Endometrial microvascular endothelial cells (primary cell): ENCODE measurements around the gene SCAI. TPM values are rescaled to one million over a fixed set of nuclear protein-coding genes. Genes with fewer than 3 reads are reported as not detected.

Experiments
- in situ Hi-C: cut with HindIII; loops from 2 replicates; pipeline ENCODE4 v1.10.0; 2017; ENCODE audit warnings: low sequenced_read_pairs, low pct_unique_long_range_greater_than_20kb; ENCODE audit errors: inconsistent ontology term
- total RNA-seq: library from RNA; depleted of rRNA; stranded (reverse); fragments of >200 nt; gene quantifications from one replicate; pipeline ENCODE4 v1.2.3, GENCODE V29; 2015; ENCODE audit errors: inconsistent ontology term

The SCAI gene
- total RNA-seq, 1 donor from 2014 or later: 6.8 TPM

DNA sequence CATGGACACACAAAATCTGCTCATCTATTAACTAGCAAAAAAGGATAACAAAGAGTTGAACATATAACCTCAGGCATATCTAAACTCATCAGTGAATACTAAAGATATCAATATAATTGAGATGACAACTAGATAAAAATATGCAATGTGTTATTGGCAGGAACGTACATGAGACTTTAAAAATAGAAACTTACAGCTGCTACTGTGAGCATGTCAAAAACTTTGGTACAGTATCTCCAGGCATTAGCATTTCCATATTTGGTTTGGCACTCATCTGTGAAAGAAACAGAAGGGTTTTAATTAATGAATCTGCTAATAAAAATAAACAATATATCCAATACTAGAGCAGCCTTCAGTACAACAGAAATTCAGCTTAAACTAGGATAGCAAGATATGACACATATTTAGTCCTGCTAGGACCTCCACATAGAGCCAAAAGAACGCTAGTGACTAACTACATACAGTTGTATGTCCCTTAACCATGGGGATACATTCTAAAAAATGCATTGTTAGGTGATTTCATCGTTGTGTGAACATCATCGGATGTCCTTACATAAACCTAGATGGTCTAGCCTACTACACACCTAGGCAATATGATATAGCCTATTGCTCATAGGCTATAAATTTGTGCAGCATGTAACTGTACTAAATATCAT, 10.5 kb upstream of the SCAI start:
- in situ Hi-C loops: no loop called here

DNA sequence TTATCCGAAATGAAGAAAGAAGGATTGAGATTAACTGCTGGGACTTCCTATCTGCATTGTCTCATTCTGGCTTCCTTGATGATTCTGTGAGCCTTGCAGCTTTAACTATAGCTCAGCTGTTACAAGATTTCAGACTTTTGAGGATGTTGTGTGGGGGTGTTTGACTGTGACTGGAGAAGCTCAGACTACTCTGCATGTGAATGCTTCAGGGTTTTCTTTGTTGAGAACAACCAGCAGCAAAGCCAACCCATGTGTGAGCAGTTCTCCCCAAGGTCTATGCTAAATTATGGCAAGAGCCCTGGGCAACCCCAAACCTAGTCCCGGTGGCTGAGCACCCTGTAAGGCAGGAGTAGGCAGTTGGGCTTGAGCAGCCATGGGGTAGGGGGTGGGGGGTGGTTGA, 8.4 kb upstream of the SCAI start:
- in situ Hi-C loops: no loop called here

DNA sequence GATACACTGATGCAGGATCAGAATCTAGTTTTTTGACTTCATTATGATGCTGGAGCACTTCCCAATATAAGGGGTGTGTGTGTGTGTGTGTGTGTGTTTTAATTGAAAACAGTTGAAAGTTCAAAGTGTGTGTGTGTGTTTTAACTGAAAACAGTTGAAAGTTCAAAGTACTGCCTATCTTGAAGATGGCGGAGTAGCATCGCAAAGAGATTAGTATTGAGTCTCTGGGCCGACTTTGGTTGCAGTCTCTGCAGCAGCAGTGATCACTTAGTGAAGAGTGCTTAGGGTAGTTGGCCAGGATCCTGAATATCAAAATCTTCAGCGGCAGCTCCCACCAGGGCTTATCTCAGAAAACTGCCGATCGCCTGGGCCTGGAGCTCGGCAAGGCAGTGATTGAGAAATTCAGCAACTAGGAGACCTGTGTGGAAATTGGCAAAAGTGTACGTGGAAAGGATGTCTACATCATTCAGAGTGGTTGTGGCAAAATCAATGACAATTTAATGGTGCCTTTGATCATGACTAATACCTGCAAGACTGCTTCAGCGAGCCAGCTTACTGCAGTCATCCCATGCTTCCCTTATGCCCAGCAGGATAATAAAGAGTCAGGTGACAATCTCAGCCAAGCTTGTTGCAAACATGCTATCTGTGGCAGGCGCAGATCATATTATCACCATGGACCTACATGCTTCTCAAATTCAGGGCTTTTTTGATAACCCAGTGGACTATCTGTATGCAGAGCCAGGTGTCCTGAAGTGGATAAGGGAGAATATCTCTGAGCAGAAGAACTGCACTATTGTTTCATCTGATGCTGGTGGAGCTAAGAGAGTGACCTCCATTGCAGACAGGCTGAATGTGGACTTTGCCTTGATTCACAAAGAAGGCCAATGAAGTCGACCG, 7.3 kb upstream of the SCAI start:
- in situ Hi-C loops: no loop called here

DNA sequence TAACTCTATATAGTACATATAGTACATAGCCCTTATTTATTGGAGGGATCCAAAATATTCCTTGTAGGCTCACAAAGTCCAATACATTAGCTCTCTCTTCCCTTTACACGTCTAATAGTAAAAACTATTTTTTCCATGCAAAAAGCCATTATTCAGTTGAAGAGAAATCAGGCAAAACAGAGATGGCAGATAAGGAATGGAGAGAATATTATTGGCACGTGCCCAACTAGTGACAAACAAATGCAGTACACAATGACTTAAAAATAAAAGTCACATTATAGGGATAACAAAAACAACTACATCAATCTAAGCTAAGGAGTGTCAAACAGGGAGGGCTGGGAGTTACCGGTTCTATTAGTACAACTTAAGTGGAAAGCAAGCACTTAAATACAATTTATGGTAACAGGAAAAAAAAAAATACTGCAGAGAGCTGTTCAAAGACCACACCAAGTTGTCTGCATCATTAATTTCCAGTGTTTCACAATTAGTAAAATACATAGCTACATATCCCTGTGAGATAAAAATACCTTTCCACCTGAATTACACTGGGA, 4.1 kb upstream of the SCAI start:
- in situ Hi-C loops: no loop called here

DNA sequence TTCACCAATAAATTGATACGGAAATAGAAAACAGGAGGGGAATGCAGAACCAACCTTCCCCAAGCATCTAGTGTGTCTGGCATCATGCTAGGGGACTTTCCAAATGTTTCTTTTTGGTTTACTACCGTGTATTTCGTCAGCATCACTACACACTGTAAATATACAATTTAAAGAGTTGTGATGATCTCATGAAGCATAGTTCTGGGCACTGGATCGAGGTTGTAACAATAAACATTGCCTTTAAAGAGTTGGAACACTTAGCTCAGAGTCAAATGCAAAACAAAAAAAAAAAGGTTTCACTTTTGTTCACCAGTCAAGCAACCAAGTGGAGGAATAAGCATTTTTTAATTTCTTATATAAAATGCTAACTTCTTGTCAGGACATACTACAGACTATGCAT, 2.9 kb upstream of the SCAI start:
- in situ Hi-C loops: no loop called here

DNA sequence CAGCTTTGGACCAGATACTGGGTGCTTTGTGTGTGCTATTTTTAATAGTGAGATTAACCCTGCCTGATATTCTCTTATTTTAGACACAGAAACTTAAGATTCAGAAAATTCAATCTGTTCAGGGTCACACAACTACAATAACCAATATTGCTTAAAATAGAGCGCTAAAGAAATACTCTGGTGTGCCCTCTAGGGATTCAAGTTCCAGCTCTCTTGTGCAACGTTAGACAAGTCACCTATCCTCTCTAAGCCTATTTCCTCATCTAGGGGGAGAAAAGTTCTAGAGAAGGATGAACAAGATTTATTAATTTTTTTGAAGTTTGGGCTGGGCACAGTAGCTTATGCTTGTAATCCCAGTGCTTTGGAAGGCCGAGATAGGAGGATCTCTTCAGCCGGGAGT, 2.1 kb upstream of the SCAI start:
- in situ Hi-C loops: no loop called here

DNA sequence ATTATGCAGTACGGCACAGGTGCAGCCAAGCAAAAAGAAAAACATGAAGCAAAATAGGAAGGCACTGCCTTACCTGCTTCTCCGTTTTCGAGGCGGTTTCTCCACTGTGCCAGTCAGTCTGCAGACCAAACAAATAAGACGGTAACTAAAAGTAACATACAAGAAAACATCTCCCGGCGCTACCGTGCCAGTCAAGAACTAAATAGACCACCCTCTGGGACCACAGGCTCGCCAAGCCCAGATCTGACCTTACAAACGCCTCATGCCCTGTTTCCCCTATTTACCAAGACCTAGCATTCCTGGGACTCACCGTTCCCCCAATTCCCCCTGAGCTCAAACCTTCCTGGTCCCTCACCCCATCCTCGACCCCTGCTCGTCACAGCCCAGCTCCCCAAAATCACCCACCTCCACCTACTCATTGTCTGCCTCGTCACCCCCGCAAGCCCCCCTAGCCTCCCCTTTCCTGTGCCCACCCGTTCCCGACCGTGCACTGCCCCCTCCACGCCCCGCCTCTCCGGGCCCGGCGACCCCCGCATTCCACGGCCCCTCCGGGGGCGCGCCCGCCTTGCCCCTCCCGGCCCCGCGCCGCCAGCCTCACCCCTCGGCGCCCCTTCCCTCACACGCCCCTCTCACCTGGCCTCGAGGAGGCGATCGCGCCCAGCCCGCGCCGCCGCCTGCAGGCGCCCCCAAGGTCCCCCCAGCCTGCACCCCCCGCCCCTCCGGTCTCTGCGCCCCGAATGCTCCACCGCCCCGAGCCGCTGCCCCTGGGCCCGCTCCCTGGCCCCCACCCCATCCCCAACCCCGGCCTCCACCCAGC, 560 bp downstream of the SCAI start:
- in situ Hi-C loops: no loop called here

DNA sequence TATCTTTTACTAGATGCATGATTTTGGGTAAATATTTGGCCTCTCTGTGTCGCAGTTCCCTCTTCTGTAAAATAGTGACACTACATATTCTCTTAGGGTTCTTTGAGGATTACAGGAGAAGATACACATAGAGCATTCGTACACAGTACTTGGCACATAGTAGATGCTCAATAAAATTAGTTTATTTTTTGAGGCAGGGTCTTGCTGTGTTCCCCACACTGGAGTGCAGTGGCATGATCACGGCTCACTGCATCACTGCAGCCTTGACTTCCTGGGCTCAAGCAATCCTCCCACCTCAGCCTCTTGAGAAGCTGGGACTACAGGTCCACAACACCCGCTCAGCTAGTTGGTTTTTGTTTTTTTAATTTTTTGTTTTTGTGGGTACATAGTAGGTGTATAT, 1.6 kb downstream of the SCAI start:
- in situ Hi-C loops: no loop called here

DNA sequence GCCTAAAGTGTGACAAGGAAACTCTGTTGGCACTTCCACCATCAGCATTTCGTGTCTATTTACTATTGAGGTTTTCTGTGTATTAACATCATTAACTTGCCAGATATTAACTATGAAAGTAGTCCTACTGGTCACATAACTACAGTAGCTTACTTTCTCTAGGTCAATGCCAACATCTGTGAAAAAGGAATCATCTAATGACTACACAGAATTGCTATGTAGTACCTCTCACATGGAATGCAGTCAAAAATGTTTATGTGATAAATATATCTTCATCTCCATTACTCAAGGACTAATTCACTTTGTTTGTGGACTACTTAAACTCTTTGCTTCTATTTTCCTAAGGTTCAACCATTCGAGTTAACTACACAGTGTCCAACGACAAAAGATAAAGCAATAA, 2.1 kb downstream of the SCAI start:
- in situ Hi-C loops: no loop called here

DNA sequence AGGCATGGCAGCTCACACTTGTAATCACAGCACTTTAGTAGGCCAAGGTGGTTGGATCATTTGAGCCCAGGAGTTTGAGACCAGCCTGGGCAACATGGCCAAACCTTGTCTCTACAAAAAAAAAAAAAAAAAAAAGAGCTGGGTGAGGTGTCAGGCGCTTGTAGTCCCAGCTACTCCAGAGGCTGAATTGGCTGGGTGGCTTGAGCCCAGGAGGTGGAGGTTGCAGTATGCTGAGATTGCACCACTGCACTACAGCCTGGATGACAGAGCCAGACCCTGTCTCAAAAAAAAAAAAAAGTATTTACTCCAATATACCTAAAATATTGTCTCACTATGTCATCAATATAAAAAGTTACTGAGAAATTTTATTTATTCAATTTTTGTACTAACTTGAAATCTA, 2.8 kb downstream of the SCAI start:
- in situ Hi-C loops: no loop called here

DNA sequence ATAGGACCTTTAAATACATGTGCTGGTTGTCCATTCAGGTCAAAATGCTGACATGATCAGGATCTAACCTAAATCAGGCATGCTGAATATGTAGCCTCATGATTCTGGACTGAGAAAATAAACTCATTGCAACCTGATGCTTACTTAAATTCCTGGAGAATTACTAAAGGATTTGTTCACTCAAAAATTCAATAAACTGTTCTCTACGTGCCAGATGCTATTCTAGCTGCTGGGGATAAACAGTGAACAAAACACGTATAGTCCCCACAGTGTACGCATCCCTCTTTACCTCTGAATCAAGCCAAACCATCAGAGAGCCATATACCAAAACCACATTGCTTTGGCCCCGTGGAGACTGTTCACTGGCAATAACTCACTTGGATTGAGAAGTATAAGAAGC, 6.1 kb downstream of the SCAI start:
- in situ Hi-C loops: no loop called here

DNA sequence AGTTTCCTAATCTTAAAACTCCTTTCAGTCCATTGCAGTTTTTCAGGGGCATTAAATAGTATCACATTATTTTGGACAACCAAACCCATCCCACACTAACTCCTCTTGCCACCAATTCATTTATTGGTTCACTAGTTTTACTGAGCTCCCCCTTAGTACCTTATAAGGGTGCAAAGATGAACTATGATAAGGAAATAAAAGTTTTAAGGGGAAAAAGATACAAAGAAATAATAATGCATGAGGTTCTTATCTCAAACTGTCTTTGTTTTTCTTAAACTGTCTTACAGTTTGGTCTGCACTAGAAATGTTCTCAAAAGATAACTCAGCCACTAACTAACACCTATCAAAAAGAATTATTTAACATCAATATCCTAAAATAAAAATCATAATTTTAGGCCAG, 8.4 kb downstream of the SCAI start:
- in situ Hi-C loops: no loop called here

DNA sequence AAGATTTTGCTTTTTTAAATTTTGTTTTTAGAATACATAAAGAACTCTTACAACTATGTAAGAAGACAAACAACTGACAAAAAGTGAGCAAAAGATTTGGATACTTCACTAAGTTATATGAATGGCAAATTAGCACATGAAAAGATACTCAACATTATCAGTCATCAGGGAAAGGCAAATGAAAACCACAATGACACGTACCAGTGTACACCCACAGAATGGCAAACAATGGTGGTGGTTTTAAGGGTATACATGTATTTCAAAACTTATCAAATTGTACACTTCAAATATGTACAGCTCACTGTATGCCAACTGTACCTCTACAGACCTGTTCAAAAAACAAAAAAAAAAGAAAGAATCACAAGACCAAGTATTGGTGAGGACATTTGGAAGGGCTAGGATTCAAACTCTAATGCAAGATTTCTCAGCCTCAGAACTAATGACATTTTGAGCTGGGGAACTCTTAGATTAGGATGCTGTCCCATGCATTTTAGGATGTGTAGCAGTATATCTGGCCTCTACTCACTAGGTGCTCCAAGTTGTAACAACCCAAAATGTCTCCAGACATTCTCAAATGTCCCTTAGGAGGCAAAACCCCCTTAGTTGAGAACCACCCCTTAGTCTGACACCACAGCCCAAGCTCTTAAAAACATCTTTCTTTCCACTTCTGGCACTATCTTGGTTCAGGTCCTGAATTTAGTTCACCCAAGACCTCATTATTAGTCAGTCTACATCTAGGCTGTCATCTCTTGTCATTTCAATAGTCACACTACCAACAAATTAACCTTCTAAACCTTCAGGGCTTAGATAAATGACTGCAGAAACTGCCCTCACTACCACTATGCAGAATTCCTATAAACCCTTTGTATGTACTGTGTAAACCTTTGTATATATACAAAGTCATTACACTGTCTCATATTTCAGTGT, 9.7 kb downstream of the SCAI start:
- in situ Hi-C loops: no loop called here

DNA sequence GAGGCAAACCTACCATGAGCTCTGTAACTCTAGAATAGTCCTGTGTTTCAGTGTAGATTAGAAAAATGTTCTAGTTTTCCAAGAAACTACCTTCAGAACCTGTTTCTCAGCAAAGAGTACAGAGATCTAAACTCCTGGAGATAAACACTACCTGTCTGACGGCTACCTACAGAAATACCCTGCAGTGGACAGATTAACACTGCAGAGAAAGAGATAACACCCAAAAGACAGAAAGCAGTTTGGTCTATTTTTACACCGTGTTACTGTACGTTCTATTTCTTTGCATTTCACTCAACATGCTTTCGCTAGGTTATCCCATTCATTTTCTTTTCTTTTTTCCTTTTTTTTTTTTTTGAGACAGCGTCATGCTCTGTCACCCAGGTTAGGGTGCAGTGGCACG, 11.6 kb downstream of the SCAI start:
- in situ Hi-C loops: no loop called here

DNA sequence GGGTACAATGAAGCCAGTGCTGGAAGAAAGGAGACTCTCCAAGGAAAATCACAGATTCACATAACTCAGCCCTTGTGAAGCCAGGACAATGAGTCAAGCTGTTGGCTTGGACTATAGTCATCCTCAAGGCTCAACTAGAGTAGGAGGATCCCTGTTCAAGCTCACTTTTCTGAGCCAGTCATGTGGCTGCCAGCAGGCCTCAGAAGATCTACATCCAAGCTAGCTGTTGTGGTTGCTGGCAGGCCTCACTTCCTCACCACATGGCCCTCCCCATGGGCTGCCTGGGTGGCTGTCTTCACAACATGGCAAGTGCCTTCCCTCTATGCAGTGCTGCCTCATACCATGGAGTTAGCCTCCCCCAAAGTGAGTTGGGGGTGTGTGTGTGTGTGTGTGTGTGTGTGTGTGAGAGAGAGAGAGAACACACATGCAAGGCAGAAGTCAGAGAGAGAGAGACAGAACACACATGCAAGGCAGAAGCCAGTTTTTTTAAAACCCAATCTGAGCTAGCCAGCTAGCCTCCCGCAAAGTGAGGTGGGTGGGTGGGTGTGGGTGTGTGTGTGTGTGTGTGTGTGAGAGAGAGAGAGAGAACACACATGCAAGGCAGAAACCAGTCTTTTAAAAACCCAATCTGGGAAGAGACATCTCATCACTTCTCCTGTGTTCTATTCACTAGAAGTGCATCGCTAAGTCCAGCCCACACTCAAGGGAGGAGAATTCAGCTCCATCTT, 17.1 kb downstream of the SCAI start:
- in situ Hi-C loops: no loop called here

DNA sequence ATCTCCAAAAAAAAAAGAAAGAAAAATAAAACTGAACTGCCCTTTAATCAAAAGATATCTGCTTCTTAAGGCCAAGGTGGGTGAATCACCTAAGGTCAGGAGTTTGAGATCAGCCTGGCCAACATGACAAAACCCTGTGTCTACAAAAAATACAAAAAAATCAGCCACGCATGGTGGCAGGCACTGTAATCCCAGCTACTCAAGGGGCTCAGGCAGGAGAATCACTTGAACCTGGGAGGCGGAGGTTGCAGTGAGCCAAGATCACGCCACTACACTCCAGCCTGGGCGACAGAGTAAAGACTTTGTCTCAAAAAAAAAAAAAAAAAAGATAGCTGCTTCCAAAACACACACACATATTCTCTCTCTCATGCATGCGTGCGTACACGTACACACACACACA, 17.8 kb downstream of the SCAI start:
- in situ Hi-C loops: no loop called here

DNA sequence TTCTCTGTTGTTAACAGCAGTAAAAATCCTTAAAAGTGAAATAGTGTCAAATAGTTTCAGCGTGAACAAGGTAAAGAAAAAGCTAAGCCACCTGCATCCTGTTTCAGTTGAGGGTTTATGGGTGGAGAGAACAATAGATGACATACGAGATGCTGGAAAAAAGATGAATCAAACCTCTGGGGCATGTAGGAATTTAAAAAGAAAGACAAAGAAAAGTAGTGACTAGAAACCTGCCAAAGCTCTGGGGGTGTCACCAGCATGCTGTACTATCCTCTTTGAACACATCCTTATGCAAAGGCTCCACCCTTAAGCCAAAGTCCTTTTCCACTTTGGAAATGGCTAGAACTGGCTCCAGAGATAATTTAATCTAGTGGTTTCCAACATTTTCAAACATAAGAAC, 22.2 kb downstream of the SCAI start:
- in situ Hi-C loops: no loop called here
